Memory B cell (primary cell): ENCODE measurements around the gene KRT82.
"Not testable (repeated sequence)": the region's sequence is repeated elsewhere in the genome, so short reads cannot be mapped to it uniquely, and the experiment has no call there.

ENCODE experiments used
- ATAC-seq: fragments of 150-1000 bp; cut with Tn5 transposase; 2 replicates; pipeline ENCODE4 v1.10.0; 2021; ENCODE audit warnings: low read depth, mild to moderate bottlenecking, moderate library complexity
- DNase-seq, 2 donors: peaks; one replicate each; pipeline ENCODE4 v3.0.0; 2022; ENCODE audit warnings: low spot score in 2 of 2
- H3K27ac Mint-ChIP-seq: one replicate; pipeline ENCODE4 v1.8.0; 2022; ENCODE audit warnings: mild to moderate bottlenecking, moderate library complexity, mixed read lengths
- H3K27me3 Mint-ChIP-seq: one replicate; pipeline ENCODE4 v1.8.0; 2022; ENCODE audit warnings: mixed read lengths
- H3K36me3 Mint-ChIP-seq: one replicate; pipeline ENCODE4 v1.8.0; 2022; ENCODE audit warnings: mild to moderate bottlenecking, mixed read lengths
- H3K4me1 Mint-ChIP-seq: one replicate; pipeline ENCODE4 v1.8.0; 2022; ENCODE audit warnings: mixed read lengths
- H3K4me3 Mint-ChIP-seq: one replicate; pipeline ENCODE4 v1.8.0; 2022; ENCODE audit warnings: mild to moderate bottlenecking, moderate library complexity, mixed read lengths
- H3K9me3 Mint-ChIP-seq: one replicate; pipeline ENCODE4 v1.8.0; 2022; ENCODE audit warnings: mixed read lengths

Gene KRT82

DNA sequence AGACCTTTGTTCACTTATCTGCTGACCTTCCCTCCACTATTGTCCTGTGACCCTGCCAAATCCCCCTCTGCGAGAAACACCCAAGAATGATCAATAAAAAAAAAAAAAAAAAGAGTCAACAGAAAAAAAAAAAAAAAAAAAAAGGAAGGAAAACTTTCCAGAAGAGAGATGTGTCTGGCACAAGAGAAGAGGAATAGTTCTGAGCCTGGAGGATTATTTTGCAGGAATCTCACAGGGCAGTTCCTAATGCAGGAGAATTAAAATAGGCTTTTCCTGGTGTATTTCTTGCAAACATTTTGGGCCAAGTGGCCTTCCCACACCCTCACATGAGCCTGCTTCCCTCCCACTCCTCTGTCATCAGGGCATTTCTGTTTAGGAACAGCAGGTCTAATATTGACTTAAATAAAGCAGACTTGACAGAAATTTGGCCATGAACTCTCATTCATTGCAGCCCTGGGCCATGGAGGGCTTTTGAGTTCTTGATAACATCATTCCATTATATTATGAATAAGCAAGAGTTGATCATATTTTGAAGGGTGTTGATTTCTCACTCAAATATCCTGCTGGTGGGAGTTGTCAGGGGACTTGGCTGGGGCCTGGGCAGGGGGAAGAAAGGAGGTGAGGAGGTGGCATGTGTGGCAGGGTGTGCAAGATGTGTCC lies 4.6 kb upstream of the KRT82 start:
- not testable (repeated sequence) for H3K4me3 Mint-ChIP-seq, DNase-seq, H3K4me1 Mint-ChIP-seq, ATAC-seq, H3K36me3 Mint-ChIP-seq, H3K9me3 Mint-ChIP-seq, H3K27ac Mint-ChIP-seq
- peaks cover 16% of the 10 kb centered on the region for H3K27me3 Mint-ChIP-seq

DNA sequence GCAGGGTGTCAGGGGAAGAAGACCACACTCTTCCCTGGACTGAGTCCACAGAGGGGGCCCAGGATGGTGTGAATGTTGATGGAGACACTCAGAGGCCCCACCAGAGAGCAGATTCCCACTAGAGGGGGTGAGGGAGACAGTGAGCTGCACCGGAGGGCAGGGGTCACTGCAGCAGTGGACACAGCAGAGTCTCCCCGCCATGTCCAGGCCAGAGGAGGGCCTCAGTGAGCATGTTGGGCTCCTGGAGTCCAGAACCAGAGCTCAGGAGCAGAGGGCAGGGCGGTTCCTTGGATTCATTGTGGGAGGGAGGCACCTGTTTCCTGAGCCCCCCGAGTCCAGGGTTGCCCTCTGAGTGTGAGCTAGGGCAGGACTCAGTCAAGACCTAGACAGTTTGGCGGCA lies 1.8 kb upstream of the KRT82 start:
- peaks cover 12% of the 10 kb centered on the region for H3K27me3 Mint-ChIP-seq
- no peak overlapping the region for H3K27ac Mint-ChIP-seq
- no peaks in the 10 kb centered on the region for H3K9me3 Mint-ChIP-seq
- peaks cover 3% of the 10 kb centered on the region for H3K36me3 Mint-ChIP-seq
- DNase-seq, result no peak
- H3K4me3 Mint-ChIP-seq, result no peak overlapping the region
- no peaks in the 10 kb centered on the region for H3K4me1 Mint-ChIP-seq
- no peak for ATAC-seq

- H3K27ac Mint-ChIP-seq, result no peak overlapping the region
- no peak for DNase-seq
- no peaks in the 10 kb centered on the region for H3K9me3 Mint-ChIP-seq
- H3K4me3 Mint-ChIP-seq, result no peak overlapping the region
- H3K27me3 Mint-ChIP-seq, result peaks cover 17% of the 10 kb centered on the region
- no peaks in the 10 kb centered on the region for H3K4me1 Mint-ChIP-seq
- H3K36me3 Mint-ChIP-seq, result peaks cover 3% of the 10 kb centered on the region
- no peak for ATAC-seq
Measured at GRCh38 chr12:52404951-52405350, 1.2 kb downstream of the KRT82 start.

- peaks cover 1% of the 10 kb centered on the region for H3K36me3 Mint-ChIP-seq
- peaks cover 18% of the 10 kb centered on the region for H3K27me3 Mint-ChIP-seq
- H3K27ac Mint-ChIP-seq, result no peak overlapping the region
- H3K9me3 Mint-ChIP-seq, result no peaks in the 10 kb centered on the region
- DNase-seq, result no peak
- H3K4me1 Mint-ChIP-seq, result no peaks in the 10 kb centered on the region
- no peak overlapping the region for H3K4me3 Mint-ChIP-seq
- no peak for ATAC-seq
Measured at GRCh38 chr12:52403561-52403960, 2.6 kb downstream of the KRT82 start.

DNA sequence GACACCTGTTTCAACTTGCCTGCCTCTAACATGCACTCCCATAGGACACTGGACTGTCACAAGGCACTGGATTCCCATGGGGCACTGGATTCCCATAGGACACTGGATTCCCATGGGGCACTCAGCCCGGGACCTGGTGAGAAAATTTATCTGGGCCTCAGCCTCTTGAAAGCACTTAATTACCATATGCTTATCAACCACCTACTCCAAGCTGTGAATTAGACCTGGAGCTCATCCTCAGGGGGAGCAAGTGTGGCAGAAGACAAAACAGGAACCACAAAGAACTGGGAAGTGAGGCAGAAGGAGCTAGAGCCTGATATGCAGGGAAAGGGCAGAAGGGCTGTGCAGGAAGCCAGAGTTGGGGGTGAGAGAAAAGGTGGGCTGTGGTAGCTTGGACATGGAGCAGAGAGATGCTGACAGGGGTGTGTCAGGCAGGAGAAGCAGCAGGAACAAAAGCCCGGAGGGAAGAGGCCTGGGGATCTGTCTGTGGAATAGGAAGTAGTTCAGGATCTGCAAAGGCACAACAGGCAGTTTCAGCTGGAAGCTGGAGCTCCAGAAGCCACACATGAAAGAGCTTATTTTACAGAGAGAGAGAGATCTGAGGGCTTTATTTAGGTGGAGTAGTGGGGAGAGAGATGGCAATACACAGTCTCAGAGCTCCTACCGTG lies 3.1 kb downstream of the KRT82 start:
- H3K27me3 Mint-ChIP-seq, result peaks cover 17% of the 10 kb centered on the region
- no peak overlapping the region for H3K27ac Mint-ChIP-seq
- DNase-seq, result no peak
- no peaks in the 10 kb centered on the region for H3K9me3 Mint-ChIP-seq
- no peaks in the 10 kb centered on the region for H3K36me3 Mint-ChIP-seq
- H3K4me1 Mint-ChIP-seq, result no peaks in the 10 kb centered on the region
- ATAC-seq, result no peak
- no peak overlapping the region for H3K4me3 Mint-ChIP-seq

- H3K27me3 Mint-ChIP-seq, result peaks cover 13% of the 10 kb centered on the region
- H3K27ac Mint-ChIP-seq, result no peak overlapping the region
- H3K4me1 Mint-ChIP-seq, result no peaks in the 10 kb centered on the region
- DNase-seq, result no peak
- no peaks in the 10 kb centered on the region for H3K9me3 Mint-ChIP-seq
- ATAC-seq, result no peak
- no peak overlapping the region for H3K4me3 Mint-ChIP-seq
- no peaks in the 10 kb centered on the region for H3K36me3 Mint-ChIP-seq
Measured at GRCh38 chr12:52402377-52402776, 3.8 kb downstream of the KRT82 start.

GRCh38 chr12:52401926-52402325 lies 4.2 kb downstream of the KRT82 start:
- no peaks in the 10 kb centered on the region for H3K4me1 Mint-ChIP-seq
- no peak overlapping the region for H3K4me3 Mint-ChIP-seq
- ATAC-seq, result no peak
- H3K9me3 Mint-ChIP-seq, result no peaks in the 10 kb centered on the region
- no peak for DNase-seq
- H3K27me3 Mint-ChIP-seq, result peaks cover 13% of the 10 kb centered on the region
- no peak overlapping the region for H3K27ac Mint-ChIP-seq
- H3K36me3 Mint-ChIP-seq, result no peaks in the 10 kb centered on the region

DNA sequence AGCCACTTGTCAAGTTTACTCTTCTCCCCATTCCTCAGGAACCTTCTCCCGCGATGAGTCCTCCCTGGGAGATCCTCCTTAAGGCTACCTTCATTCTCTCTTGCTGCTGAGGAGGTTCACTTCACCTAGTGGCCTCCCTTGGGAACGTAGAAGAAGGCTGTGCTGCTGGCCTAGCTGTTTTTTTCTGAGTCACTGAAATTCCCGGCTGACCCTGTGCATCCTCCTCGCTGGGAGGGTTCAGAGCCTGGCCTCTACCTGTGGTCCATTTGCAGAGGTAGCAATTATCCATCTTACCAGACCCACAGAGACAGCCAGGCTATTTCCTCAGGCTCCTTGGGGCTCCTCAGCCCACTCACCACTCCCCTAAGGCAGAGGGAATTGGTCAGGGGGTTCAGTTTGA lies 4.6 kb downstream of the KRT82 start:
- DNase-seq, result no peak
- H3K27me3 Mint-ChIP-seq, result peaks cover 13% of the 10 kb centered on the region
- H3K9me3 Mint-ChIP-seq, result no peaks in the 10 kb centered on the region
- no peak overlapping the region for H3K4me3 Mint-ChIP-seq
- H3K27ac Mint-ChIP-seq, result no peak overlapping the region
- no peaks in the 10 kb centered on the region for H3K36me3 Mint-ChIP-seq
- H3K4me1 Mint-ChIP-seq, result no peaks in the 10 kb centered on the region
- no peak for ATAC-seq

DNA sequence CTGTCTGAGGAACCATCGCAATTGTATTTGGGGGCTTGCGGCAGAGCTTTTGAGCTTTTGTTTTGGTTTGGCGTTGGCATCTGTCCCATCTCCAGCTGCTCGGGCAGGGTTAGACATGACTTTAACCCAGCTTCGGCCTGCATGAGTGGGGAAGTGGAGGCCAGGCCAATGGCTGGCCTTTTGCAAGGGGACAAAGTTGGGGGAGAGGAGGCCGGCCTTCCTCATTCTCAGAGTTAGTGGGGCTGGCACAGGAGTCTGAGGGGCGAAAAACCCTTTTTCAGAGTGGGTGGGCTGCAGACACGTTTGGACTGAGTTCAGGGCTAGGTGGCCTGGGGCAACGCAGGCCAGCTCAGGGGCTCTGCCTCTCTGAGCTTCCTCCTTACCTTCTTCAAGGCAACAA lies 5.2 kb downstream of the KRT82 start:
- Mint-ChIP-seq H3K27ac (no peak overlapping the region), H3K4me3 (no peak overlapping the region), H3K4me1 (no peaks in the 10 kb centered on the region), H3K9me3 (no peaks in the 10 kb centered on the region), H3K27me3 (peaks cover 12% of the 10 kb centered on the region), H3K36me3 (no peaks in the 10 kb centered on the region)
- no peak for ATAC-seq
- DNase-seq, result no peak

DNA sequence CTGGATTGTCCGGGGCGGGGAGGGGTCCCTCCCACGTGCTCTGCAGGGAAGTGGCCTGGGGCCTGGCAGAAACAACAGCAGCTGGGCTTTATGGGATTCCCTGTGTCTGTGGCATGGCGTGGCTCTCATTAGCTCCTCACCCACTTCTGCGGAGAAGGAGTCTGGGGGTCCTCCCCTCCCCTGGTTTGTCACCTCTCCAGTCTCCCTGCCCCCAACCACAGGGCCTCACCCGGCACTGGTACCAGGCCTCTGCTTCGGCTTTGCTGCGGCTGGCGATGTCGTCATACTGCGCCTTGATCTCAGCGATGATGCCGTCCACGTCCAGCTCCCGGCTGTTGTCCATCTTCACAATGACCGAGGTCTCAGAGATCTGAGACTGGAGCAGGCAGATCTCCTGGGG lies 6.4 kb downstream of the KRT82 start:
- Mint-ChIP-seq H3K4me1 (no peaks in the 10 kb centered on the region), H3K9me3 (no peaks in the 10 kb centered on the region), H3K27me3 (peaks cover 16% of the 10 kb centered on the region), H3K36me3 (no peaks in the 10 kb centered on the region), H3K4me3 (no peak overlapping the region), H3K27ac (no peak overlapping the region)
- DNase-seq, result no peak
- no peak for ATAC-seq

DNA sequence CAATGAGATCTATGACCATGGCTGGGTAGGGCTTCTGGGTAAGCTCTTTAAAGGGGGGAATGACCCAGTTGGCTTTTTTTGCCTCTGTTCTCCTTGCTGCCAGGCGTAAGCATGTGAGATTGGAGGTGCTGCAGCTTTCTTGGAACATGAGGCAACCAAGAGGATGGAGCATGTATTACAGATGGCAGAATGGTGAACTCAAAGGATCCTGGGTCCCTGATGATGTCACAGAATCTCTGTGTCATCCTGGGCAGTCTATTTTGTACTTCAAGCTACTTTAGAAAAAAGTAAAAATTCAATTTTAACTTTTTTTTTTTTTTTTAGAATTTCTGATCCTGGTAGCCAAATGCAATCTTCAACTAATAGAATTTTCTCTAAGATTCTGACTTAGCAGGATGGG lies 8.0 kb downstream of the KRT82 start:
- no peak overlapping the region for H3K27ac Mint-ChIP-seq
- no peaks in the 10 kb centered on the region for H3K4me1 Mint-ChIP-seq
- no peak for DNase-seq
- no peak overlapping the region for H3K4me3 Mint-ChIP-seq
- H3K9me3 Mint-ChIP-seq, result no peaks in the 10 kb centered on the region
- no peaks in the 10 kb centered on the region for H3K36me3 Mint-ChIP-seq
- H3K27me3 Mint-ChIP-seq, result peaks cover 18% of the 10 kb centered on the region
- ATAC-seq, result no peak

- ATAC-seq, result no peak
- Mint-ChIP-seq H3K36me3 (no peaks in the 10 kb centered on the region), H3K9me3 (no peaks in the 10 kb centered on the region), H3K4me3 (no peak overlapping the region), H3K27me3 (peaks cover 12% of the 10 kb centered on the region), H3K4me1 (no peaks in the 10 kb centered on the region), H3K27ac (no peak overlapping the region)
- no peak for DNase-seq
Measured at GRCh38 chr12:52396656-52397055, 9.5 kb downstream of the KRT82 start.

GRCh38 chr12:52395761-52396434 lies 10.2 kb downstream of the KRT82 start:
- H3K27ac Mint-ChIP-seq, result no peak overlapping the region
- no peak overlapping the region for H3K4me3 Mint-ChIP-seq
- DNase-seq (no peak), ATAC-seq (no peak)
- H3K36me3 Mint-ChIP-seq, result no peaks in the 10 kb centered on the region
- peaks cover 12% of the 10 kb centered on the region for H3K27me3 Mint-ChIP-seq
- no peaks in the 10 kb centered on the region for H3K9me3 Mint-ChIP-seq
- no peaks in the 10 kb centered on the region for H3K4me1 Mint-ChIP-seq

GRCh38 chr12:52394836-52395405 lies 11.2 kb downstream of the KRT82 start:
- Mint-ChIP-seq H3K4me3 (no peak overlapping the region), H3K36me3 (no peaks in the 10 kb centered on the region), H3K27me3 (peaks cover 14% of the 10 kb centered on the region), H3K9me3 (no peaks in the 10 kb centered on the region), H3K27ac (no peak overlapping the region), H3K4me1 (no peaks in the 10 kb centered on the region)
- no peak for ATAC-seq
- no peak for DNase-seq
